PFSK-1 (cell line): Measurements from ENCODE around the gene PHACTR4.

ENCODE experiments used
- FOXP2 ChIP-seq: optimal IDR thresholded peaks from 2 replicates; pipeline ENCODE3; 2011; ENCODE audit warnings: borderline replicate concordance, control low read depth, inconsistent platforms; ENCODE audit not compliant: insufficient read depth; ENCODE audit errors: extremely low read length, extremely low read depth
- POLR2AphosphoS5 ChIP-seq: IDR thresholded peaks from 2 replicates; pipeline ENCODE4 v1.6.1; 2012; ENCODE audit warnings: low read depth, mild to moderate bottlenecking, control low read depth, low read length, moderate library complexity
- SIN3A ChIP-seq: IDR thresholded peaks from 2 replicates; pipeline ENCODE4 v1.6.1; 2012; ENCODE audit warnings: mild to moderate bottlenecking, low read length, moderate library complexity, borderline replicate concordance; ENCODE audit not compliant: insufficient read depth
- TAF1 ChIP-seq: IDR thresholded peaks from 2 replicates; pipeline ENCODE4 v1.6.1; 2012; ENCODE audit warnings: low read length, control low read depth, borderline replicate concordance; ENCODE audit not compliant: insufficient read depth
- TF ChIP-seq, protein P1 (sequence below), 2 experiments: IDR thresholded peaks; 2 replicates each; pipeline versions ENCODE4 v1.6.1 to v1.8.0; 2011 to 2012; ENCODE audit warnings: low read depth in 2 of 2, low read length in 2 of 2, control low read depth in 1 of 2, inconsistent platforms in 1 of 2, mild to moderate bottlenecking in 1 of 2, moderate library complexity in 1 of 2; ENCODE audit not compliant: insufficient read depth in 1 of 2

Gene PHACTR4

DNA sequence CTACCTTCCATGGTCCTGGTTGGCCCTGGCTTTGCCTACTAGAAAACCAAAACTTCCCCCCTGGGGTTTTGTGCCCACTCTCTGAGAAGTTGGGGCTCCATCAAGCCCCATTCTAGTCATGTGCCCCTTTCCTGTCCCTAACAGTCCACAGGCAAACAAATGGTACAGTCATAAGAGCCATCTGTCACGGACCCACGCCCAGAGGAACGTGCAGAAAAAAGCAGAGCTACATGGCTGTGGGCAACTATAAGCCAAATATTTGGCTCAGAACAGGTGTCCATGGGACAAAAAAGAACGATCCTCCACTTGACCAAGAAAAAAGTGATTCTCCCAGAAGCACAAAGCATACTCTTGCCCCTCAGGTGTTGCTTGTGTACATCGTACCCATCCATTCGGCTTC lies 168.7 kb downstream of the PHACTR4 start:
- no peak for TF ChIP-seq SIN3A
- TF ChIP-seq TAF1: no peak
- no peak for TF ChIP-seq FOXP2
- TF ChIP-seq, protein P1, sequence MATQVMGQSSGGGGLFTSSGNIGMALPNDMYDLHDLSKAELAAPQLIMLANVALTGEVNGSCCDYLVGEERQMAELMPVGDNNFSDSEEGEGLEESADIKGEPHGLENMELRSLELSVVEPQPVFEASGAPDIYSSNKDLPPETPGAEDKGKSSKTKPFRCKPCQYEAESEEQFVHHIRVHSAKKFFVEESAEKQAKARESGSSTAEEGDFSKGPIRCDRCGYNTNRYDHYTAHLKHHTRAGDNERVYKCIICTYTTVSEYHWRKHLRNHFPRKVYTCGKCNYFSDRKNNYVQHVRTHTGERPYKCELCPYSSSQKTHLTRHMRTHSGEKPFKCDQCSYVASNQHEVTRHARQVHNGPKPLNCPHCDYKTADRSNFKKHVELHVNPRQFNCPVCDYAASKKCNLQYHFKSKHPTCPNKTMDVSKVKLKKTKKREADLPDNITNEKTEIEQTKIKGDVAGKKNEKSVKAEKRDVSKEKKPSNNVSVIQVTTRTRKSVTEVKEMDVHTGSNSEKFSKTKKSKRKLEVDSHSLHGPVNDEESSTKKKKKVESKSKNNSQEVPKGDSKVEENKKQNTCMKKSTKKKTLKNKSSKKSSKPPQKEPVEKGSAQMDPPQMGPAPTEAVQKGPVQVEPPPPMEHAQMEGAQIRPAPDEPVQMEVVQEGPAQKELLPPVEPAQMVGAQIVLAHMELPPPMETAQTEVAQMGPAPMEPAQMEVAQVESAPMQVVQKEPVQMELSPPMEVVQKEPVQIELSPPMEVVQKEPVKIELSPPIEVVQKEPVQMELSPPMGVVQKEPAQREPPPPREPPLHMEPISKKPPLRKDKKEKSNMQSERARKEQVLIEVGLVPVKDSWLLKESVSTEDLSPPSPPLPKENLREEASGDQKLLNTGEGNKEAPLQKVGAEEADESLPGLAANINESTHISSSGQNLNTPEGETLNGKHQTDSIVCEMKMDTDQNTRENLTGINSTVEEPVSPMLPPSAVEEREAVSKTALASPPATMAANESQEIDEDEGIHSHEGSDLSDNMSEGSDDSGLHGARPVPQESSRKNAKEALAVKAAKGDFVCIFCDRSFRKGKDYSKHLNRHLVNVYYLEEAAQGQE (IDR thresholded peaks at IDR 0.05; ENCODE audit: insufficient read depth in 1 of 2, low read depth in 2 of 2, low read length in 2 of 2): no peak
- TF ChIP-seq POLR2AphosphoS5: no peak

DNA sequence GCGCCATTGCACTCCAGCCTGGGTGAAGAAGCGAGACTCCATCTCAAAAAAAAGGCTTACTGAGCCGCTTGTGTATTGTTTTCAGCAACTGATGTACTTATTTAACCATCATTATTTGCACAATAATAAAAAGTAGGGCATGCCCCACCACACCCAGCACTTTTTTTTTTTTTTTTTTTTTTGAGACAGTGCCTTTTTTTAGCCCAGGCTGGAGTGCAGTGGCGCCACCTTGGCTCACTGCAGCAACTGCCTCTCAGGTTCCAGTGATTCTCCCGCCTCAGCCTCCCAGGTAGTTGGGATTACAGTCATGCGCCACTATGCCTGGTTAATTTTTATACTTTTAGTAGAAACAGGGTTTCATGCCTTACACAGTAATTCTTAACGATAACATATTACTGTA lies 171.1 kb downstream of the PHACTR4 start:
- no peak for TF ChIP-seq FOXP2
- TF ChIP-seq TAF1: no peak
- TF ChIP-seq POLR2AphosphoS5: no peak
- TF ChIP-seq SIN3A: no peak
- TF ChIP-seq, protein P1 (IDR thresholded peaks at IDR 0.05; ENCODE audit: insufficient read depth in 1 of 2, low read depth in 2 of 2, low read length in 2 of 2): no peak

DNA sequence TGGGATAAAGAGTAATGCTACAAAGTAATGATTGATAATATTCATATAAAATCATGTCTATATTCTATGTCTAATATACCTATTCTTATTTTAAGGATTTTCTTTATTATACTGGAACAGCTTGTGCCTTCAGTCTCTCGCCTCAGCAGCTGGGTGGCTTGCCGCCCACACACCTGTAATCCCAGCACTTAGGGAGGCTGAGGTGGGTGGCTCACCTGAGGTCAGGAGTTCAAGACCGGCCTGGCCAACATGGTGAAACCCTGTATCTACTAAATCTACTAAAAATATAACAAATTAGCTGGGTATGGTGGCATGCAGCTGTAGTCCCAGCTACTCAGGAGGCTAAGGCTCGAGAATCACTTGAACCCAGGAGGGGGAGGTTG lies 175.7 kb downstream of the PHACTR4 start:
- TF ChIP-seq, protein P1 (IDR thresholded peaks at IDR 0.05; ENCODE audit: insufficient read depth in 1 of 2, low read depth in 2 of 2, low read length in 2 of 2): no peak
- no peak for TF ChIP-seq FOXP2
- no peak for TF ChIP-seq SIN3A
- TF ChIP-seq POLR2AphosphoS5: no peak

DNA sequence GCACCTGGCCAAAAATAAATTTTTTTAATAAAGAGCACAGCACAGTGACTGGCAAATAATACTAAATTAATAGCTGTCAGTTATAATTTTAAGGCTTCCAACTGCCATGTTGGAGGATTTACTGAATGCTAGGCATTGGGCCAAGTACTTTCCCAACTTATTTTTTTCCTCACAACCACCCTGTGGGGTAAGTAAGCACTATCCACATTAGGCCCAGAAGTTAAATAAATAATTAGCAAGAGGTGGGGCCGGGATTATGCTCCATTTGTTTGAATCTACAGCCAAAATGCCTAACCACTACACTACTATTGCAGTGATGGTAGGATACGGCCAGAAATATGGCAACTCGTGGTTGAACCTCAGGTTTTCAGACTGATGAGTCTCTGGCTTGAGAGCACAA lies 178.8 kb downstream of the PHACTR4 start:
- TF ChIP-seq SIN3A: no peak
- no peak for TF ChIP-seq FOXP2
- no peak for TF ChIP-seq POLR2AphosphoS5
- TF ChIP-seq TAF1: no peak
- TF ChIP-seq, protein P1 (IDR thresholded peaks at IDR 0.05; ENCODE audit: insufficient read depth in 1 of 2, low read depth in 2 of 2, low read length in 2 of 2): no peak
